ENCODE measurements around the gene ITGA5. TPM values are rescaled to one million over a fixed set of nuclear protein-coding genes. Genes with fewer than 3 reads are reported as not detected.

Gene ITGA5
- total RNA-seq, 1 experiment from 2014 or later, result 75.8 TPM

- DNase-seq (ENCODE audit: low read depth, low spot score) (no peak), ATAC-seq (no peak)
- no peak overlapping the region; a peak in 1 of 4 replicates for H3K4me3 ChIP-seq (ENCODE audit: low read depth in 2 of 2, low read length in 2 of 2)
- H3K27me3 ChIP-seq (ENCODE audit: control insufficient read depth, insufficient read depth, low read length), result no peaks in the 10 kb centered on the region
- intact Hi-C loops (cut with micrococcal nuclease; ENCODE audit: unreplicated experiment), result no loop called here
- peak overlapping the region; percentile 99 for H3K27ac ChIP-seq (ENCODE audit: low read length)
- no peaks in the 10 kb centered on the region for H3K36me3 ChIP-seq (ENCODE audit: control insufficient read depth, insufficient read depth, low read length)
- peaks cover 37% of the 10 kb centered on the region for H3K4me1 ChIP-seq (ENCODE audit: control insufficient read depth, insufficient read depth, low read length)
- POLR2A ChIA-PET, result no interaction called here
- in situ Hi-C loops (cut with HindIII; ENCODE audit: low pct_unique_long_range_greater_than_20kb, low sequenced_read_pairs), result no loop called here
- CTCF ChIA-PET, result interaction anchor here (0.6 to 2.0 kb wide), 2 partner anchors 21 to 32 kb away, joined by 3 to 6 read pairs; partner anchors contain the start of gene COPZ1
- BruUV-seq (replicated peaks), result no TSS peak
- H3K9me3 ChIP-seq (ENCODE audit: control insufficient read depth, insufficient read depth, low read depth, low read length), result no peaks in the 10 kb centered on the region
- TF ChIP-seq TCF7L2 (IDR thresholded peaks at IDR 0.05; ENCODE audit: low read depth, low read length), result no peak
- no peak for TF ChIP-seq SIN3A (IDR thresholded peaks at IDR 0.05; ENCODE audit: borderline replicate concordance, insufficient read depth, low read depth, low read length)
- no peak for TF ChIP-seq CTCF (IDR thresholded peaks at IDR 0.05)
- TF ChIP-seq REST (IDR thresholded peaks at IDR 0.05; ENCODE audit: insufficient read depth in 1 of 2, low read depth in 2 of 2, low read length in 1 of 2), result no peak
- no peak for TF ChIP-seq POLR2AphosphoS5 (IDR thresholded peaks at IDR 0.05; ENCODE audit: low read depth, low read length)
Measured at GRCh38 chr12:54357506-54358190, 61.4 kb downstream of the ITGA5 start.

- intact Hi-C loops (cut with micrococcal nuclease; ENCODE audit: unreplicated experiment) (no loop called here), in situ Hi-C loops (cut with HindIII; ENCODE audit: low pct_unique_long_range_greater_than_20kb, low sequenced_read_pairs) (no loop called here)
- Histone ChIP-seq H3K4me1 (ENCODE audit: control insufficient read depth, insufficient read depth, low read length) (peaks cover 37% of the 10 kb centered on the region), H3K27ac (ENCODE audit: low read length) (no peak overlapping the region), H3K9me3 (ENCODE audit: control insufficient read depth, insufficient read depth, low read depth, low read length) (no peaks in the 10 kb centered on the region), H3K4me3 (ENCODE audit: low read depth in 2 of 2, low read length in 2 of 2) (no peak overlapping the region), H3K36me3 (ENCODE audit: control insufficient read depth, insufficient read depth, low read length) (no peaks in the 10 kb centered on the region; the same call in 1 of the 2 replicates), H3K27me3 (ENCODE audit: control insufficient read depth, insufficient read depth, low read length) (no peaks in the 10 kb centered on the region)
- TF ChIP-seq REST (IDR thresholded peaks at IDR 0.05; ENCODE audit: insufficient read depth in 1 of 2, low read depth in 2 of 2, low read length in 1 of 2) (no peak), POLR2AphosphoS5 (IDR thresholded peaks at IDR 0.05; ENCODE audit: low read depth, low read length) (no peak), TCF7L2 (IDR thresholded peaks at IDR 0.05; ENCODE audit: low read depth, low read length) (no peak), SIN3A (IDR thresholded peaks at IDR 0.05; ENCODE audit: borderline replicate concordance, insufficient read depth, low read depth, low read length) (no peak)
- no peak for DNase-seq (ENCODE audit: low read depth, low spot score)
- no TSS peak for BruUV-seq (replicated peaks)
- CTCF ChIA-PET, result interaction anchor here (2.0 kb wide), 1 partner anchor 21 kb away, joined by 6 read pairs; no protein-coding TSS in a partner anchor
- POLR2A ChIA-PET, result no interaction called here
- ATAC-seq, result no peak
Measured at GRCh38 chr12:54356951-54357356, 62.1 kb downstream of the ITGA5 start.

Data from Panc1 (cell line).